ENCODE results near the gene MAGEL2. TPM values are rescaled to one million over a fixed set of nuclear protein-coding genes. Genes with fewer than 3 reads are reported as not detected.

Gene MAGEL2
- total RNA-seq, 1 experiment from 2014 or later, result not detected

- POLR2A ChIA-PET, result no interaction called here
- DNase-seq (ENCODE audit: low read depth, low spot score) (no peak), ATAC-seq (no peak)
- Histone ChIP-seq H3K4me2 (ENCODE audit: low read length) (no peak overlapping the region), H3K9ac (ENCODE audit: low read length) (no peak overlapping the region), H3K9me2 (ENCODE audit: insufficient read depth) (no peaks in the 10 kb centered on the region), H3K36me3 (ENCODE audit: control insufficient read depth in 1 of 2, insufficient read depth in 2 of 2, low read length in 2 of 2) (no peaks in the 10 kb centered on the region), H3K27me3 (ENCODE audit: insufficient read depth, low read length) (no peaks in the 10 kb centered on the region), H3K27ac (ENCODE audit: low read depth, low read length) (no peak overlapping the region), H3K9me3 (ENCODE audit: control insufficient read depth in 1 of 2, insufficient read depth in 1 of 2, low read depth in 1 of 2, low read length in 2 of 2) (no peaks in the 10 kb centered on the region), H2AFZ (ENCODE audit: low read depth, low read length, poor library complexity, severe bottlenecking) (no peak overlapping the region), H3K4me3 (replicated peaks in 1 of 2; ENCODE audit: low read depth in 1 of 2, low read length in 2 of 2) (no peak overlapping the region), H3K4me1 (ENCODE audit: control insufficient read depth in 1 of 2, insufficient read depth in 2 of 2, low read length in 2 of 2) (no peaks in the 10 kb centered on the region), H4K20me1 (ENCODE audit: insufficient read depth) (no peaks in the 10 kb centered on the region), H3K79me2 (ENCODE audit: insufficient read depth, low read length) (no peaks in the 10 kb centered on the region)
- no TSS peak for BruUV-seq (replicated peaks)
- no peak for TF ChIP-seq CTCF (IDR thresholded peaks at IDR 0.05 in 2 of 3, conservative IDR thresholded peaks at IDR 0.05 in 1 of 3; ENCODE audit: borderline replicate concordance in 1 of 3, insufficient read depth in 1 of 3, low read depth in 2 of 3, low read length in 2 of 3)
- TF ChIP-seq RAD21 (IDR thresholded peaks at IDR 0.05; ENCODE audit: low read depth), result no peak
- TF ChIP-seq SRF (IDR thresholded peaks at IDR 0.05; ENCODE audit: low read depth), result no peak
- no peak for TF ChIP-seq EZH2 (IDR thresholded peaks at IDR 0.05)
- TF ChIP-seq FOSL1 (IDR thresholded peaks at IDR 0.05; ENCODE audit: low read depth), result no peak
- no peak for TF ChIP-seq TCF7L2 (IDR thresholded peaks at IDR 0.05; ENCODE audit: borderline replicate concordance, extremely low read depth, insufficient read depth, insufficient read length)
- TF ChIP-seq ZBTB33 (IDR thresholded peaks at IDR 0.05; ENCODE audit: extremely low read depth, insufficient replicate concordance, low read length), result no peak
- TF ChIP-seq SP1 (IDR thresholded peaks at IDR 0.05; ENCODE audit: low read depth), result no peak
- no peak for TF ChIP-seq ZNF274 (IDR thresholded peaks at IDR 0.05; ENCODE audit: low read depth, low read length)
- TF ChIP-seq POLR2AphosphoS5 (IDR thresholded peaks at IDR 0.05; ENCODE audit: low read depth, low read length), result no peak
- no peak for TF ChIP-seq EZH2phosphoT487 (IDR thresholded peaks at IDR 0.05; ENCODE audit: borderline replicate concordance)
- no peak for TF ChIP-seq EGR1 (IDR thresholded peaks at IDR 0.05; ENCODE audit: low read depth)
- TF ChIP-seq CEBPB (IDR thresholded peaks at IDR 0.05; ENCODE audit: low read depth), result no peak
- TF ChIP-seq REST (IDR thresholded peaks at IDR 0.05; ENCODE audit: low read depth), result no peak
- TF ChIP-seq JUND (IDR thresholded peaks at IDR 0.05), result no peak
- no peak for TF ChIP-seq YY1 (IDR thresholded peaks at IDR 0.05; ENCODE audit: extremely low read depth, insufficient replicate concordance, low read depth, low read length)
- no peak for TF ChIP-seq ATF3 (IDR thresholded peaks at IDR 0.05)
- no peak for TF ChIP-seq MAX (IDR thresholded peaks at IDR 0.05)
- no peak for TF ChIP-seq SIN3A (IDR thresholded peaks at IDR 0.05; ENCODE audit: low read depth)
- TF ChIP-seq POLR2A (IDR thresholded peaks at IDR 0.05; ENCODE audit: borderline replicate concordance, extremely low read depth, insufficient read depth, insufficient read length), result no peak
- RAD21 ChIA-PET (ENCODE audit: low non-redundant PET in 1 of 2, low total read pairs in 2 of 2, uncharacterized antibody in 2 of 2, unreplicated experiment in 2 of 2), result no interaction called here
- CTCF ChIA-PET, result no interaction called here
- intact Hi-C loops (cut with micrococcal nuclease), result loop anchor here (5.0 to 10.0 kb wide), 2 partner anchors 1788 to 1855 kb away; partner anchors contain the start of gene UBE3A
These were observed 719 bp downstream of the MAGEL2 start for GRCh38 chr15:23647001-23647295.
